Measurements from ENCODE around the gene IRF2.

DNA sequence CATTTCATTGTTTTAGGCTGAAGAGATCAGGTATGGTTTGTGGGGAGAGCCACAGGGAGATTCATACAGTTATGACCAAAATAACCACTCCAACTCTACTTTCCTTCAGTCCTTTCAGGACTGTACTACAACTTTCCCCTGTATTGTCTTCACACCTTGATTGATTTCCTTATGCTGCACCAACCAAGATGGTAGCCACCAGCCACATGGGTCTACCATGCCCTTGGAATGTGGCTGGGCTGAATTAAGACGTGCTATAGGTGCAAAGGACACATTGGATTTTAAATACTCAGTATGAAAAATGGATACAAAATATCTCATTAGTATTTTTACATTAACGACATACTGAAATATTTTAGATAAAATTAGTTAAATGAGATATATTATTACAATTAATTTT, 11.2 kb downstream of the IRF2 start:
- TF ChIP-seq, protein P1, sequence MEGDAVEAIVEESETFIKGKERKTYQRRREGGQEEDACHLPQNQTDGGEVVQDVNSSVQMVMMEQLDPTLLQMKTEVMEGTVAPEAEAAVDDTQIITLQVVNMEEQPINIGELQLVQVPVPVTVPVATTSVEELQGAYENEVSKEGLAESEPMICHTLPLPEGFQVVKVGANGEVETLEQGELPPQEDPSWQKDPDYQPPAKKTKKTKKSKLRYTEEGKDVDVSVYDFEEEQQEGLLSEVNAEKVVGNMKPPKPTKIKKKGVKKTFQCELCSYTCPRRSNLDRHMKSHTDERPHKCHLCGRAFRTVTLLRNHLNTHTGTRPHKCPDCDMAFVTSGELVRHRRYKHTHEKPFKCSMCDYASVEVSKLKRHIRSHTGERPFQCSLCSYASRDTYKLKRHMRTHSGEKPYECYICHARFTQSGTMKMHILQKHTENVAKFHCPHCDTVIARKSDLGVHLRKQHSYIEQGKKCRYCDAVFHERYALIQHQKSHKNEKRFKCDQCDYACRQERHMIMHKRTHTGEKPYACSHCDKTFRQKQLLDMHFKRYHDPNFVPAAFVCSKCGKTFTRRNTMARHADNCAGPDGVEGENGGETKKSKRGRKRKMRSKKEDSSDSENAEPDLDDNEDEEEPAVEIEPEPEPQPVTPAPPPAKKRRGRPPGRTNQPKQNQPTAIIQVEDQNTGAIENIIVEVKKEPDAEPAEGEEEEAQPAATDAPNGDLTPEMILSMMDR (IDR thresholded peaks at IDR 0.05), result no peak
- TF ChIP-seq EZH2 (IDR thresholded peaks at IDR 0.05; ENCODE audit: borderline replicate concordance, insufficient read depth, low read depth, low read length, poor library complexity, severe bottlenecking), result no peak
